ENCODE data around the gene NCBP1.

- TF ChIP-seq HDAC6 (IDR thresholded peaks at IDR 0.05; ENCODE audit: low read depth, low read length) (no peak), SP2 (IDR thresholded peaks at IDR 0.05; ENCODE audit: extremely low read depth, low read depth, low read length, poor library complexity, severe bottlenecking) (no peak), FOXO4 (CRISPR knock-in tag; IDR thresholded peaks at IDR 0.05) (no peak), SMAD4 (CRISPR knock-in tag; conservative IDR thresholded peaks at IDR 0.05) (no peak), CTCF (IDR thresholded peaks at IDR 0.05 in 2 of 3, conservative IDR thresholded peaks at IDR 0.05 in 1 of 3; ENCODE audit: insufficient read depth in 2 of 3, low read depth in 1 of 3, low read length in 3 of 3) (no peak), MEF2D (tag; conservative IDR thresholded peaks at IDR 0.05; ENCODE audit: low read depth) (no peak), ZNF384 (IDR thresholded peaks at IDR 0.05; ENCODE audit: low read depth, low read length) (no peak), POLR2AphosphoS5 (IDR thresholded peaks at IDR 0.05; ENCODE audit: control insufficient read depth, insufficient read depth, low read depth, low read length) (no peak), ATF1 (CRISPR knock-in tag; IDR thresholded peaks at IDR 0.05) (no peak), ATF1 (tag; IDR thresholded peaks at IDR 0.05) (no peak), E2F4 (CRISPR knock-in tag; IDR thresholded peaks at IDR 0.05; ENCODE audit: low read depth) (no peak)
Observed at GRCh38 chr9:97594381-97594921, 39.2 kb upstream of the NCBP1 start.
